ENCODE results near the gene TRIO. TPM values are rescaled to one million over a fixed set of nuclear protein-coding genes. Genes with fewer than 3 reads are reported as not detected.

Gene TRIO
- total RNA-seq, 1 experiment from 2014 or later, result 136 TPM

DNA sequence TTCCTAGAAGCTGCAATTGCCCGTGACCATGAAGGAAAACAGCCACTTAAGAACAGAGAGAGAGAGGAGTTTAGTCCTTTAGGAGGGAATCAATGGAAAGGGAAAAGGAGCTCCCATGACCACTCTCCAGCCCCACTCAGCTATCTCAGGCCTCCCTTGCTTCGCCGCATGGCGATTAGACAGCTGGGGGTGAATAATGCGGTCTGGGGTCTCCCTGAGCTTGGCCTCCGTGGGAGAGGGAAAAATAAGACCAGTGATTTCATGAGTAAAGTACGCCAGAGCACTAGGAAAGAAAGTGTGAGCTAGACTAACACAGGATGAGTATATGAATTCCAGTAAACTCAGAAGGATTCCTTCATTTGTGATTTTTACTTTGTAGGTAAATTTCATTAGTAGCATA is 180.3 kb downstream of the TRIO start:
- no peak overlapping the region for H3K27ac Mint-ChIP-seq (ENCODE audit: low read depth, unreplicated experiment)
- ChIA-PET CTCF (interaction anchor here (0.8 to 2.2 kb wide), 6 partner anchors 39 to 346 kb away, joined by 3 to 5 read pairs (median 3); no protein-coding TSS in a partner anchor), POLR2A (interaction anchor here (0.9 to 1.0 kb wide), 2 partner anchors 12 to 19 kb away, joined by 3 to 4 read pairs; no protein-coding TSS in a partner anchor)
- H3K9me3 Mint-ChIP-seq (ENCODE audit: unreplicated experiment), result no peaks in the 10 kb centered on the region
- intact Hi-C loops (cut with micrococcal nuclease), result no loop called here
- H3K4me1 Mint-ChIP-seq (ENCODE audit: insufficient read depth, unreplicated experiment), result peaks cover 4% of the 10 kb centered on the region
- peaks cover 29% of the 10 kb centered on the region for H3K36me3 Mint-ChIP-seq (ENCODE audit: insufficient read depth, unreplicated experiment)
- no peak for DNase-seq (ENCODE audit: unreplicated experiment)
- TF ChIP-seq, protein P1, sequence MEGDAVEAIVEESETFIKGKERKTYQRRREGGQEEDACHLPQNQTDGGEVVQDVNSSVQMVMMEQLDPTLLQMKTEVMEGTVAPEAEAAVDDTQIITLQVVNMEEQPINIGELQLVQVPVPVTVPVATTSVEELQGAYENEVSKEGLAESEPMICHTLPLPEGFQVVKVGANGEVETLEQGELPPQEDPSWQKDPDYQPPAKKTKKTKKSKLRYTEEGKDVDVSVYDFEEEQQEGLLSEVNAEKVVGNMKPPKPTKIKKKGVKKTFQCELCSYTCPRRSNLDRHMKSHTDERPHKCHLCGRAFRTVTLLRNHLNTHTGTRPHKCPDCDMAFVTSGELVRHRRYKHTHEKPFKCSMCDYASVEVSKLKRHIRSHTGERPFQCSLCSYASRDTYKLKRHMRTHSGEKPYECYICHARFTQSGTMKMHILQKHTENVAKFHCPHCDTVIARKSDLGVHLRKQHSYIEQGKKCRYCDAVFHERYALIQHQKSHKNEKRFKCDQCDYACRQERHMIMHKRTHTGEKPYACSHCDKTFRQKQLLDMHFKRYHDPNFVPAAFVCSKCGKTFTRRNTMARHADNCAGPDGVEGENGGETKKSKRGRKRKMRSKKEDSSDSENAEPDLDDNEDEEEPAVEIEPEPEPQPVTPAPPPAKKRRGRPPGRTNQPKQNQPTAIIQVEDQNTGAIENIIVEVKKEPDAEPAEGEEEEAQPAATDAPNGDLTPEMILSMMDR (IDR thresholded peaks at IDR 0.05; ENCODE audit: unreplicated experiment), result no peak
- no TSS peak for BruUV-seq (replicated peaks)
- no peaks in the 10 kb centered on the region for H3K27me3 Mint-ChIP-seq (ENCODE audit: insufficient read depth, unreplicated experiment)
- no peak overlapping the region for H3K4me3 Mint-ChIP-seq (ENCODE audit: unreplicated experiment)

DNA sequence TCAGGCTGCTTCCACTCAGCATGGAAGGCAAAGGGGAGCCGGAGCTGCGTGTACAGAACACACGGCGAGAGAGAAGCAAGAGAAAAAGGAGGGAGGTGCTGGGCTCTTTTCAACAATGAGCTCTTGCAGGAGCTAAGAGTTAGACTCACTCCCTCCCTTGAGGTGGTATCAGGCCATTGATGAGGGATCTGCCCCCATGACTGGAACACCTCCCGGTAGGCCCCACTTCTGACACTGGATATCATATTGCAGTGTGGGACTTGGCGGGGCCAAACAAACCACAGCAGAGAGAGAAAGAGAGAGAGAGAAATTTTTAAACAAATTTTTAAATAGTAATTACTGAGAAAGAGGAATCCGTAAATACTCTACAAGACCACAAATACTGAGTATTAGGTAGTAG is 182.2 kb downstream of the TRIO start:
- peaks cover 4% of the 10 kb centered on the region for H3K4me1 Mint-ChIP-seq (ENCODE audit: insufficient read depth, unreplicated experiment)
- peaks cover 20% of the 10 kb centered on the region for H3K36me3 Mint-ChIP-seq (ENCODE audit: insufficient read depth, unreplicated experiment)
- H3K9me3 Mint-ChIP-seq (ENCODE audit: unreplicated experiment), result no peaks in the 10 kb centered on the region
- no peak overlapping the region for H3K4me3 Mint-ChIP-seq (ENCODE audit: unreplicated experiment)
- no peak overlapping the region for H3K27ac Mint-ChIP-seq (ENCODE audit: low read depth, unreplicated experiment)
- DNase-seq (ENCODE audit: unreplicated experiment), result no peak
- intact Hi-C loops (cut with micrococcal nuclease), result no loop called here
- H3K27me3 Mint-ChIP-seq (ENCODE audit: insufficient read depth, unreplicated experiment), result no peaks in the 10 kb centered on the region
- CTCF ChIA-PET, result interaction anchor here (0.5 to 2.2 kb wide), 4 partner anchors 54 to 1626 kb away, joined by 3 to 5 read pairs (median 4); no protein-coding TSS in a partner anchor
- TF ChIP-seq, protein P1 (IDR thresholded peaks at IDR 0.05; ENCODE audit: unreplicated experiment), result no peak
- BruUV-seq (replicated peaks), result no TSS peak
- POLR2A ChIA-PET, result interaction anchor here (0.5 kb wide), 1 partner anchor 20 kb away, joined by 3 read pairs; no protein-coding TSS in a partner anchor

DNA sequence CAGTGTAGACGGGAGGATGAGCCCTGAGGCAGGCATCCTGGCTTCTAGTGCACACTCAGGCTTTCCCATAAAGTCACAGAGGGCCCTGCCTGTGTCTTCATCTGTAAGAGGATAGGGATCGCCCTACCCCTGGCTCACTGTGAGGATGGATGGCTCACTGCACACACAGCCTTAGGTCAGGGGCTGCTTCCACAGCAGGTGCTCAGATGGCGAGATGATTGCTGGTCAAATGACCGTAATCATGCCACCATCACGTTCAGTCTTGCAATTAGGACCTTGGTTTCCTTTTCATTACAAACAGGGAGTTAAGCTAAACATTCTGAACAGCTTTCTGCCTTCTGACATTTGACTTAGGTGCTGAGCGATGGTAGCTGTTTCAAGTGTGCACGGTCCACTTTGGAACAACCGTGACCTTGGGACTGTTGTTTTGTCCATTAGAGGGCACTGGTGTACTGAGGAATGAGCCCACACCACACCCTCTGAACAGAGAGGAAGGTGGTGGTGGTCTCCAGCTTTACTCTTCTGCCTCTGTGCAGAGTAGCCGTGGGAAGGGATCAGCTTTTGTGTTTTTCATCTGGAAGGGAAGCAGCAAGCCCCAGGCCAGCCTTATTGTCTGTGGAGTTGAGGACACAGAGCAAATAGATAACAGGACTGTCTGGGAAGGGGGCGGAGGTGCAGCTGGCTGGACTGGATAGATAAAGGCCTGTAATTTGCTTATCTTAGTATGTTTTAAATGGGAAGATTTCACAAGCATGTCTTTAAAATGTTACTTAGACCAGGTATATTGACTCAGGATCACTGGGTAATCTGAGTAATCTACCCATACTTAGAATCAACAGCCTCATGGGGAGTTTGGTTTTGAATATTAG is 183.1 kb downstream of the TRIO start:
- H3K27ac Mint-ChIP-seq (ENCODE audit: low read depth, unreplicated experiment), result peak overlapping the region; percentile 55
- TF ChIP-seq, protein P1 (IDR thresholded peaks at IDR 0.05; ENCODE audit: unreplicated experiment), result no peak
- H3K4me1 Mint-ChIP-seq (ENCODE audit: insufficient read depth, unreplicated experiment), result no peaks in the 10 kb centered on the region
- POLR2A ChIA-PET, result no interaction called here
- BruUV-seq (replicated peaks), result no TSS peak
- H3K4me3 Mint-ChIP-seq (ENCODE audit: unreplicated experiment), result no peak overlapping the region
- H3K27me3 Mint-ChIP-seq (ENCODE audit: insufficient read depth, unreplicated experiment), result no peaks in the 10 kb centered on the region
- peaks cover 24% of the 10 kb centered on the region for H3K36me3 Mint-ChIP-seq (ENCODE audit: insufficient read depth, unreplicated experiment)
- intact Hi-C loops (cut with micrococcal nuclease), result no loop called here
- no peaks in the 10 kb centered on the region for H3K9me3 Mint-ChIP-seq (ENCODE audit: unreplicated experiment)
- peak; percentile 6 for DNase-seq (ENCODE audit: unreplicated experiment)
- CTCF ChIA-PET, result interaction anchor here (0.6 to 1.4 kb wide), 9 partner anchors 10 to 338 kb away, joined by 3 to 4 read pairs (median 3); no protein-coding TSS in a partner anchor

DNA sequence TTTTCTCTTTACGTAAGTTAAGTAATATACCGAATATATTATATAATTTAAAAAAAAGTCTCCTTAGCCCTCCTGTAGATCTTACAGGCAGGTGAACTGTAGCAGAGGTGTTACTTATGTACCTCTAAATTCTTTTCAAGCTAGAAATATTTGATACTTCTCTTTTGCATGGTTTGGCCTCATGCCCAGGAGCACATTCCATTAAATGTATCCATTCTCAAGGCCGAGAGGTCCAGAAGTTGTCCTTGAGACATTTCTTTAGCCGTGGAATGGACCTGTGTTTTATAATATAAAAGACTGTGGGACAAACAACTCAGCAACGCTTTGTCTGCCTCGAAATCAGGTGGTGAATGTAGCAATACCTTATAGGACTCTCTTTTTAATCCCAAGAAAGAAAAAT is 184.5 kb downstream of the TRIO start:
- intact Hi-C loops (cut with micrococcal nuclease), result no loop called here
- Mint-ChIP-seq H3K4me1 (ENCODE audit: insufficient read depth, unreplicated experiment) (no peaks in the 10 kb centered on the region), H3K9me3 (ENCODE audit: unreplicated experiment) (no peaks in the 10 kb centered on the region), H3K27ac (ENCODE audit: low read depth, unreplicated experiment) (no peak overlapping the region), H3K4me3 (ENCODE audit: unreplicated experiment) (no peak overlapping the region), H3K27me3 (ENCODE audit: insufficient read depth, unreplicated experiment) (no peaks in the 10 kb centered on the region), H3K36me3 (ENCODE audit: insufficient read depth, unreplicated experiment) (peaks cover 31% of the 10 kb centered on the region)
- DNase-seq (ENCODE audit: unreplicated experiment), result no peak
- TF ChIP-seq, protein P1 (IDR thresholded peaks at IDR 0.05; ENCODE audit: unreplicated experiment), result no peak
- ChIA-PET POLR2A (no interaction called here), CTCF (interaction anchor here (0.5 to 1.5 kb wide), 3 partner anchors 18 to 1409 kb away, joined by 3 to 5 read pairs (median 3); no protein-coding TSS in a partner anchor)
- BruUV-seq (replicated peaks), result no TSS peak

Measured in MCF 10A (cell line).